Caco-2 (cell line): ENCODE data around the gene GALNT11. TPM values are rescaled to one million over a fixed set of nuclear protein-coding genes. Genes with fewer than 3 reads are reported as not detected.

Experiments used
- BruUV-seq: library from RNA; stranded (reverse); fragments of 400-500 nt; replicated peaks from 2 replicates; lab custom pipeline; 2021; lab: Mats Ljungman, UMichigan
- CTCF ChIA-PET: fragments of 300-600 bp; sonication (Branson Sonifier 250); formaldehyde crosslinking; loops from one replicate; lab custom pipeline; 2022; ENCODE audit warnings: antibody characterized with exemption; lab: Charles Lee
- POLR2A ChIA-PET: fragments of 300-600 bp; sonication (Branson Sonifier 250); formaldehyde crosslinking; loops from one replicate; lab custom pipeline; 2022; ENCODE audit warnings: antibody characterized with exemption; lab: Charles Lee
- DNase-seq, 2 experiments: peaks; one replicate each; pipeline versions ENCODE4 v3.0.0 to v3.0.0-alpha.2; 2020 to 2022
- H3K27me3 ChIP-seq: replicated peaks from 2 replicates; pipeline ENCODE4 v1.6.0; 2011; ENCODE audit warnings: low read length; ENCODE audit not compliant: control insufficient read depth, insufficient read depth
- H3K36me3 ChIP-seq: 2 replicates; pipeline ENCODE4 v1.5.1; 2011; ENCODE audit warnings: low read length; ENCODE audit not compliant: control insufficient read depth, insufficient read depth
- H3K4me1 ChIP-seq: fragments of 250-450 bp; sonication (Bioruptor Pico); 2 replicates; pipeline ENCODE4 v1.5.1; 2020; ENCODE audit warnings: mild to moderate bottlenecking
- H3K4me3 ChIP-seq: 2 replicates; pipeline ENCODE4 v1.5.1; 2011; ENCODE audit warnings: low read depth, mild to moderate bottlenecking, control low read depth, low read length
- H3K9me3 ChIP-seq: fragments of 250-450 bp; sonication (Bioruptor Pico); 2 replicates; pipeline ENCODE4 v1.5.1; 2020; ENCODE audit warnings: mild to moderate bottlenecking, moderate library complexity
- H3K27ac Mint-ChIP-seq: one replicate; pipeline ENCODE4 v1.8.0; 2022; ENCODE audit warnings: mixed read lengths; ENCODE audit not compliant: unreplicated experiment
- H3K27me3 Mint-ChIP-seq: one replicate; pipeline ENCODE4 v1.8.0; 2022; ENCODE audit warnings: mixed read lengths; ENCODE audit not compliant: insufficient read depth, unreplicated experiment
- H3K36me3 Mint-ChIP-seq: one replicate; pipeline ENCODE4 v1.8.0; 2022; ENCODE audit warnings: mild to moderate bottlenecking, mixed read lengths; ENCODE audit not compliant: insufficient read depth, unreplicated experiment
- H3K4me1 Mint-ChIP-seq: one replicate; pipeline ENCODE4 v1.8.0; 2022; ENCODE audit warnings: low read depth, mixed read lengths; ENCODE audit not compliant: unreplicated experiment
- H3K4me3 Mint-ChIP-seq: one replicate; pipeline ENCODE4 v1.8.0; 2022; ENCODE audit warnings: mild to moderate bottlenecking, moderate library complexity, mixed read lengths; ENCODE audit not compliant: unreplicated experiment
- H3K9me3 Mint-ChIP-seq: one replicate; pipeline ENCODE4 v1.8.0; 2022; ENCODE audit warnings: mixed read lengths; ENCODE audit not compliant: unreplicated experiment
- CTCF ChIP-seq, 2 experiments: fragments of 200-600 bp in 1 of 2; IDR thresholded peaks; 1 replicate in 1 of 2; 2 replicates in 1 of 2; pipeline versions ENCODE4 v1.5.1 to v1.8.0; 2011 to 2022; ENCODE audit warnings: antibody characterized with exemption in 1 of 2, control low read depth in 1 of 2, inconsistent platforms in 1 of 2, low read depth in 1 of 2, low read length in 1 of 2, mild to moderate bottlenecking in 1 of 2, moderate library complexity in 1 of 2; ENCODE audit not compliant: insufficient read depth in 1 of 2, severe bottlenecking in 1 of 2, unreplicated experiment in 1 of 2
- intact Hi-C: fragments of 100-400 bp; cut with micrococcal nuclease; formaldehyde crosslinking; loops from one replicate; pipeline ENCODE4 v1.10.0; 2022; ENCODE audit not compliant: unreplicated experiment
- total RNA-seq: library from RNA; stranded (reverse); gene quantifications from 2 replicates; pipeline ENCODE4 v1.2.3, GENCODE V29; 2022

GALNT11 gene
- total RNA-seq, 1 experiment from 2014 or later, result 34.9 TPM

- H3K36me3 ChIP-seq, result no peaks in the 10 kb centered on the region; the same call in 1 of the 2 replicates
These were observed 61.0 kb downstream of the GALNT11 start for GRCh38 chr7:152086513-152086912.

GRCh38 chr7:152089183-152089582 lies 63.7 kb downstream of the GALNT11 start:
- H3K27me3 Mint-ChIP-seq, result no peaks in the 10 kb centered on the region
- peaks cover 7% of the 10 kb centered on the region for H3K9me3 ChIP-seq
- no peak for DNase-seq
- no peak for TF ChIP-seq CTCF (IDR thresholded peaks at IDR 0.05; ENCODE audit: insufficient read depth in 1 of 2, low read depth in 1 of 2, low read length in 1 of 2, severe bottlenecking in 1 of 2, unreplicated experiment in 1 of 2)
- intact Hi-C loops, result no loop called here
- H3K4me1 ChIP-seq, result peaks cover 15% of the 10 kb centered on the region; the same call in 1 of the 2 replicates
- H3K36me3 Mint-ChIP-seq, result peaks cover 12% of the 10 kb centered on the region
- H3K4me1 Mint-ChIP-seq, result peaks cover 6% of the 10 kb centered on the region
- H3K4me3 ChIP-seq, result no peak overlapping the region
- H3K27ac Mint-ChIP-seq, result no peak overlapping the region
- no peaks in the 10 kb centered on the region for H3K9me3 Mint-ChIP-seq
- no peak overlapping the region for H3K4me3 Mint-ChIP-seq
- BruUV-seq, result no TSS peak
- no peaks in the 10 kb centered on the region; the same call in 1 of the 2 replicates for H3K36me3 ChIP-seq
- no peaks in the 10 kb centered on the region for H3K27me3 ChIP-seq
- ChIA-PET CTCF (no interaction called here), POLR2A (no interaction called here)

More at GRCh38 chr7:152086513-152086912, 61.0 kb downstream of the GALNT11 start:
- Mint-ChIP-seq H3K27ac (no peak overlapping the region), H3K9me3 (peaks cover 21% of the 10 kb centered on the region), H3K27me3 (no peaks in the 10 kb centered on the region), H3K4me1 (peaks cover 28% of the 10 kb centered on the region), H3K4me3 (no peak overlapping the region), H3K36me3 (peaks cover 12% of the 10 kb centered on the region)
- no TSS peak for BruUV-seq
- ChIA-PET POLR2A (no interaction called here), CTCF (interaction anchor here (0.5 to 0.6 kb wide), 2 partner anchors 13 to 42 kb away, joined by 3 to 7 read pairs; no protein-coding TSS in a partner anchor)
- peaks cover 20% of the 10 kb centered on the region for H3K4me1 ChIP-seq
- no peak overlapping the region for H3K4me3 ChIP-seq
- H3K9me3 ChIP-seq, result peaks cover 7% of the 10 kb centered on the region
- TF ChIP-seq CTCF (IDR thresholded peaks at IDR 0.05; ENCODE audit: insufficient read depth in 1 of 2, low read depth in 1 of 2, low read length in 1 of 2, severe bottlenecking in 1 of 2, unreplicated experiment in 1 of 2), result no peak
- intact Hi-C loops, result no loop called here
- DNase-seq, result no peak
- no peaks in the 10 kb centered on the region for H3K27me3 ChIP-seq

GRCh38 chr7:152090747-152091146 lies 65.3 kb downstream of the GALNT11 start:
- Mint-ChIP-seq H3K27ac (peak overlapping the region; percentile 22), H3K9me3 (no peaks in the 10 kb centered on the region), H3K36me3 (peaks cover 11% of the 10 kb centered on the region), H3K27me3 (no peaks in the 10 kb centered on the region), H3K4me1 (peaks cover 7% of the 10 kb centered on the region), H3K4me3 (no peak overlapping the region)
- BruUV-seq, result no TSS peak
- Histone ChIP-seq H3K36me3 (no peaks in the 10 kb centered on the region; the same call in 1 of the 2 replicates), H3K4me3 (no peak overlapping the region), H3K27me3 (no peaks in the 10 kb centered on the region), H3K9me3 (peaks cover 7% of the 10 kb centered on the region), H3K4me1 (peaks cover 16% of the 10 kb centered on the region; the same call in 1 of the 2 replicates)
- no peak for DNase-seq
- CTCF ChIA-PET, result interaction anchor here (0.8 kb wide), 1 partner anchor 14 kb away, joined by 3 read pairs; no protein-coding TSS in a partner anchor
- POLR2A ChIA-PET, result no interaction called here
- intact Hi-C loops, result no loop called here
- no peak for TF ChIP-seq CTCF (IDR thresholded peaks at IDR 0.05; ENCODE audit: insufficient read depth in 1 of 2, low read depth in 1 of 2, low read length in 1 of 2, severe bottlenecking in 1 of 2, unreplicated experiment in 1 of 2)
